ENCODE data around the gene CLTC.

GRCh38 chr17:59688496-59688895 is 68.8 kb downstream of the CLTC start:
- TF ChIP-seq SRSF9 (IDR thresholded peaks at IDR 0.05; ENCODE audit: borderline replicate concordance, insufficient read depth, low read depth, low read length, poor library complexity, severe bottlenecking) = no peak
- TF ChIP-seq PATZ1 (CRISPR knock-in tag; IDR thresholded peaks at IDR 0.05) = no peak
- TF ChIP-seq REST (IDR thresholded peaks at IDR 0.05; ENCODE audit: borderline replicate concordance in 1 of 2, low read depth in 1 of 2, low read length in 2 of 2) = no peak
- no peak for TF ChIP-seq ZNF10 (CRISPR knock-in tag; IDR thresholded peaks at IDR 0.05; ENCODE audit: borderline replicate concordance, low read depth)
- TF ChIP-seq CEBPB (IDR thresholded peaks at IDR 0.05; ENCODE audit: borderline replicate concordance, low read depth, low read length) = no peak
